Hepatocyte (in vitro differentiated cells): ENCODE results near the gene SLC6A7.

Experiments
- CTCF ChIP-seq: fragments of 200-600 bp; sonication (generic); IDR thresholded peaks from 2 replicates; pipeline ENCODE4 v1.5.1; 2016; ENCODE audit warnings: antibody characterized with exemption, mild to moderate bottlenecking; ENCODE audit not compliant: poor library complexity
- EZH2 ChIP-seq: fragments of 200-600 bp; sonication (generic); IDR thresholded peaks from 2 replicates; pipeline ENCODE4 v1.6.1; 2016; ENCODE audit warnings: antibody characterized with exemption, mild to moderate bottlenecking, borderline replicate concordance
- EZH2phosphoT487 ChIP-seq: fragments of 200-600 bp; sonication (generic); IDR thresholded peaks from one replicate; pipeline ENCODE4 v1.6.1; 2018; ENCODE audit warnings: antibody characterized with exemption, mild to moderate bottlenecking, low read depth, moderate library complexity; ENCODE audit not compliant: unreplicated experiment, severe bottlenecking

- no peak for TF ChIP-seq CTCF
- no peak for TF ChIP-seq EZH2
- TF ChIP-seq EZH2phosphoT487, result no peak
These were observed 31.5 kb upstream of the SLC6A7 start for GRCh38 chr5:150158170-150158949.
